IMR-90 (cell line): Measurements from ENCODE around the gene MRGPRF. TPM values are rescaled to one million over a fixed set of nuclear protein-coding genes. Genes with fewer than 3 reads are reported as not detected.

ENCODE experiments used
- ATAC-seq: fragments of 200-7000 bp; cut with Tn5 transposase; 2 replicates; pipeline ENCODE4 v1.9.1; 2020; ENCODE audit warnings: low read depth, mild to moderate bottlenecking, moderate library complexity
- BruUV-seq: library from RNA; stranded (reverse); fragments of 400-500 nt; replicated peaks from 2 replicates; lab custom pipeline; 2021; lab: Mats Ljungman, UMichigan
- CTCF ChIA-PET: fragments of 300-600 bp; formaldehyde crosslinking; extraction: SDS; loops from one replicate; lab custom pipeline; 2021; ENCODE audit warnings: antibody characterized with exemption; lab: Yijun Ruan, JAX
- POLR2A ChIA-PET: fragments of 300-600 bp; sonication (Branson Sonifier 250); formaldehyde crosslinking; loops from one replicate; lab custom pipeline; 2022; ENCODE audit warnings: antibody characterized with exemption; ENCODE audit not compliant: unreplicated experiment; lab: Charles Lee
- DNase-seq: peaks from one replicate; pipeline ENCODE4 v3.0.0; 2013
- H2AFZ ChIP-seq: replicated peaks from 2 replicates; pipeline ENCODE3; 2013; ENCODE audit warnings: low read length, mild to moderate bottlenecking; ENCODE audit not compliant: poor library complexity
- H2AK5ac ChIP-seq: 2 replicates; pipeline ENCODE4 v1.6.1; 2013; ENCODE audit warnings: low read depth, low read length, inconsistent platforms
- H2AK9ac ChIP-seq: replicated peaks from 2 replicates; pipeline ENCODE3; 2013; ENCODE audit warnings: mild to moderate bottlenecking, low read depth, low read length, moderate library complexity; ENCODE audit not compliant: poor library complexity
- H2BK120ac ChIP-seq: 2 replicates; pipeline ENCODE4 v1.6.1; 2013; ENCODE audit warnings: low read depth, low read length, inconsistent platforms
- H2BK15ac ChIP-seq: 3 replicates; pipeline ENCODE4 v1.6.1; 2013; ENCODE audit warnings: low read depth, low read length, inconsistent platforms
- H2BK20ac ChIP-seq: 2 replicates; pipeline ENCODE4 v1.6.1; 2013; ENCODE audit warnings: low read depth, mild to moderate bottlenecking, inconsistent platforms, low read length, moderate library complexity
- H2BK5ac ChIP-seq: 2 replicates; pipeline ENCODE4 v1.6.1; 2013; ENCODE audit warnings: mild to moderate bottlenecking, low read depth, low read length, inconsistent platforms; ENCODE audit not compliant: poor library complexity, severe bottlenecking
- H3K14ac ChIP-seq: replicated peaks from 2 replicates; pipeline ENCODE4 v1.6.1; 2013; ENCODE audit warnings: low read depth, low read length, inconsistent platforms
- H3K18ac ChIP-seq: 2 replicates; pipeline ENCODE4 v1.6.1; 2013; ENCODE audit warnings: low read depth, low read length, control low read depth
- H3K23ac ChIP-seq: 2 replicates; pipeline ENCODE4 v1.6.1; 2013; ENCODE audit warnings: low read depth, low read length, inconsistent platforms
- H3K27ac ChIP-seq: 2 replicates; pipeline ENCODE4 v1.5.1; 2013; ENCODE audit warnings: mild to moderate bottlenecking, control low read depth, low read length; ENCODE audit not compliant: insufficient read depth
- H3K27me3 ChIP-seq: 2 replicates; pipeline ENCODE4 v1.6.1; 2013; ENCODE audit warnings: low read length; ENCODE audit not compliant: control insufficient read depth, insufficient read depth
- H3K36me3 ChIP-seq: 2 replicates; pipeline ENCODE4 v1.6.1; 2013; ENCODE audit warnings: low read length, mixed read lengths; ENCODE audit not compliant: control insufficient read depth, insufficient read depth
- H3K4ac ChIP-seq: 2 replicates; pipeline ENCODE4 v1.6.1; 2013; ENCODE audit warnings: low read depth, low read length, inconsistent platforms
- H3K4me1 ChIP-seq: 2 replicates; pipeline ENCODE4 v1.6.1; 2013; ENCODE audit warnings: low read length, mixed read lengths; ENCODE audit not compliant: control insufficient read depth, insufficient read depth
- H3K4me2 ChIP-seq: 2 replicates; pipeline ENCODE4 v1.6.1; 2013; ENCODE audit warnings: low read depth, mild to moderate bottlenecking, control low read depth, low read length, moderate library complexity
- H3K4me3 ChIP-seq: 2 replicates; pipeline ENCODE4 v1.5.1; 2013; ENCODE audit warnings: low read depth, mild to moderate bottlenecking, control low read depth, low read length, moderate library complexity; ENCODE audit not compliant: insufficient read depth
- H3K56ac ChIP-seq: 2 replicates; pipeline ENCODE4 v1.6.1; 2013; ENCODE audit warnings: low read length, inconsistent platforms; ENCODE audit not compliant: insufficient read depth; ENCODE audit errors: extremely low read depth
- H3K79me1 ChIP-seq, 2 experiments: 2 replicates each; pipeline ENCODE4 v1.6.1; 2013; ENCODE audit warnings: low read length in 2 of 2, inconsistent platforms in 1 of 2, low read depth in 1 of 2
- H3K9ac ChIP-seq: 2 replicates; pipeline ENCODE4 v1.6.1; 2013; ENCODE audit warnings: low read depth, low read length, control low read depth
- H3K9me1 ChIP-seq: 2 replicates; pipeline ENCODE4 v1.6.1; 2013; ENCODE audit warnings: low read length, inconsistent platforms; ENCODE audit not compliant: insufficient read depth
- H3K9me3 ChIP-seq: 2 replicates; pipeline ENCODE4 v1.6.1; 2013; ENCODE audit warnings: low read length; ENCODE audit not compliant: control insufficient read depth, insufficient read depth
- H4K20me1 ChIP-seq: 2 replicates; pipeline ENCODE4 v1.6.1; 2013; ENCODE audit warnings: low read length, inconsistent platforms; ENCODE audit not compliant: insufficient read depth
- H4K5ac ChIP-seq: 2 replicates; pipeline ENCODE4 v1.6.1; 2013; ENCODE audit warnings: mild to moderate bottlenecking, low read depth, low read length, control low read depth
- H4K8ac ChIP-seq, 2 experiments: 2 replicates each; pipeline ENCODE4 v1.6.1; 2013; ENCODE audit warnings: low read depth in 2 of 2, low read length in 2 of 2, control low read depth in 1 of 2, inconsistent platforms in 1 of 2
- H4K91ac ChIP-seq: 2 replicates; pipeline ENCODE4 v1.6.1; 2013; ENCODE audit warnings: low read depth, low read length, inconsistent platforms; ENCODE audit not compliant: insufficient read depth
- MXI1 ChIP-seq: IDR thresholded peaks from 2 replicates; pipeline ENCODE4 v1.6.1; 2012; ENCODE audit warnings: low read depth, mild to moderate bottlenecking, low read length, moderate library complexity, borderline replicate concordance
- NFE2L2 ChIP-seq: fragments of 150-350 bp; IDR thresholded peaks from 2 replicates; pipeline ENCODE4 v1.6.1; 2016; ENCODE audit warnings: low read depth, mild to moderate bottlenecking, low read length
- RAD21 ChIP-seq: IDR thresholded peaks from 2 replicates; pipeline ENCODE4 v1.6.1; 2012; ENCODE audit warnings: low read length, improper control_type of control experiment
- WGBS, 2 experiments: methylation state at CpG; one replicate each; pipeline versions ENCODE4 v1.1.5 to v1.1.7; 2013; ENCODE audit warnings: missing lambda C conversion rate in 2 of 2; ENCODE audit not compliant: insufficient read length in 1 of 2; ENCODE audit errors: extremely low coverage in 2 of 2; 5-methylcytosine and 5-hydroxymethylcytosine counted together
- dilution Hi-C: fragments of 300-500 bp; cut with HindIII; formaldehyde crosslinking; loops from one replicate; pipeline ENCODE4 v1.14.3; 2018; ENCODE audit warnings: low sequenced_read_pairs; ENCODE audit not compliant: unreplicated experiment
- in situ Hi-C: fragments of 300-500 bp; cut with MboI; formaldehyde crosslinking; loops from 3 replicates; pipeline ENCODE4 v1.14.3; 2019; ENCODE audit warnings: low sequenced_read_pairs, inconsistent platforms, mixed read lengths
- intact Hi-C: fragments of 100-400 bp; cut with micrococcal nuclease; formaldehyde crosslinking; loops from 2 replicates; pipeline ENCODE4 v1.10.0; 2022
- polyA plus RNA-seq, 3 experiments: library from polyadenylated mRNA; depleted of rRNA; stranded (reverse); fragments of >200 nt; gene quantifications; 2 replicates each; pipeline ENCODE4 v1.2.3, GENCODE V29; 2012; ENCODE audit warnings: low replicate concordance in 1 of 3
- total RNA-seq: library from RNA; depleted of rRNA; stranded (reverse); fragments of >200 nt; gene quantifications from 2 replicates; pipeline ENCODE4 v1.2.3, GENCODE V29; 2012

The MRGPRF gene
- total and polyA plus RNA-seq, 2 of the 4 experiments (the other 2 are of a cell fraction): 6.3 to 28.8 TPM

DNA sequence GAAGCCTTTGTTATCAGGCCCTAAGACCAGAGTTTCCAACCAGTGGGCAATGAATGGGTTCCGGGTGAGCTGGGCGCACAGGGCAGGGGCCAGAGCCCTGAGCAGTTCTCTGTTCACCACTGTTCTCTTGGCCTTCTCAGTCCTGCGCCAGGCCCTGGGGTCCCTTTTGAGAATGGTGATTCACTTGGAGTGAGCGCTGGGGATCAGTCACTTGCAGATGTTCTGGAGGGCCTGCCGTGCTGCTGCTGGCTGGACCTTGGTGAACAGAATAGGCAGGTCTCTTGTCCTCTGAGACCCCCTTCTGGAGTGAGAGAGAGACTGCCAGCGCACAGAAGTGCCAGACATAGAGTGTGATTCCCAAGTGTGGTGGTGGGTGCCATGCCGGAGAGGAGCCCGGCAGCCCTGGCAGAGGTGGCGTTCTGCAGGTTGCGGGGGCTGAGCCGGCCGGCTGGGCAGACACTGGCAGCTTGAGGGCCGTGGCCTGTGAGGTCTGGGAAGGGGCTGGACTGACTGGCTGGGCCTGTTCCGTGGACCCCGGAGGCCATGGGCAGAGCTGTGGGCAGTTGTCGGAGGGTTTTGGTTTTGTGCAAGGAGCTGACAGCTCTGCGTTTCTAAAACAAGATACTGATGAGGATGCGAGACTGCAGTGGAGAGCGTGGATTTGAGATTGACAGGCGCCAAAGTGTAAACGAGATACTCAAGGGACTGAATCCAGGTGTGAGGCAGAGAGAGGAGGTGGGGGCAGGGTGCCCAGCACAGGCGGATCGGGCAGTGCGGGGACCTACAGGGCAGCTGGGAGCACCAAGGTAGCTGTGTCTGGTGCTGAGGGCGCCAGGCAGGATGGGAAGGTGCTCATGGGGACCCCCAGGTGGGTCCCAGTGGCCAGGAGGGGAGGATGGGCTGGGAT is 48.0 kb upstream of the MRGPRF start:
- Histone ChIP-seq H2AK9ac (no peak overlapping the region), H4K5ac (no peak overlapping the region), H3K56ac (no peak overlapping the region), H2BK120ac (no peak overlapping the region), H3K9ac (no peak overlapping the region), H3K79me1 (peaks cover 14 to 35% of the 10 kb centered on the region in 2 experiments; a peak in 2 of 4 replicates), H4K91ac (no peak overlapping the region), H2AFZ (no peak overlapping the region), H3K27ac (no peak overlapping the region), H4K20me1 (peaks cover 24% of the 10 kb centered on the region), H3K36me3 (peaks cover 44% of the 10 kb centered on the region), H3K27me3 (no peaks in the 10 kb centered on the region), H3K14ac (no peak overlapping the region), H3K4ac (no peak overlapping the region), H2BK15ac (no peak overlapping the region), H2BK20ac (no peak overlapping the region), H3K23ac (no peak overlapping the region), H4K8ac (no peak overlapping the region), H3K4me2 (no peak overlapping the region), H2AK5ac (no peak overlapping the region), H3K4me1 (no peaks in the 10 kb centered on the region), H2BK5ac (no peak overlapping the region), H3K9me1 (no peaks in the 10 kb centered on the region), H3K9me3 (no peaks in the 10 kb centered on the region), H3K4me3 (no peak overlapping the region), H3K18ac (no peak overlapping the region)
- WGBS, 2 experiments: 86% methylated on average over 15 of the region's 25 CpGs; no CpG with 5 or more reads in 1 of the 2 experiments
- ChIA-PET POLR2A (no interaction called here), CTCF (no interaction called here)
- DNase-seq (no peak), ATAC-seq (no peak)
- no peak for TF ChIP-seq NFE2L2
- no peak for TF ChIP-seq RAD21
- TF ChIP-seq MXI1: no peak
- in situ Hi-C loops: no loop called here
- BruUV-seq: no TSS peak
- dilution Hi-C loops: no loop called here
- intact Hi-C loops: no loop called here
